NCI-H82 (cell line): ENCODE data around the gene FAM20A.
"Not testable (repeated sequence)": the region's sequence is repeated elsewhere in the genome, so short reads cannot be mapped to it uniquely, and the experiment has no call there.

Source experiments
- DNase-seq: peaks from one replicate; lab custom pipeline; 2025; lab: John Stamatoyannopoulos, UW

Gene FAM20A

GRCh38 chr17:68588362-68588761 lies 12.8 kb downstream of the FAM20A start:
- DNase-seq: no peak

- DNase-seq: no peak
These were observed 13.3 kb downstream of the FAM20A start for GRCh38 chr17:68587847-68588246.

DNA sequence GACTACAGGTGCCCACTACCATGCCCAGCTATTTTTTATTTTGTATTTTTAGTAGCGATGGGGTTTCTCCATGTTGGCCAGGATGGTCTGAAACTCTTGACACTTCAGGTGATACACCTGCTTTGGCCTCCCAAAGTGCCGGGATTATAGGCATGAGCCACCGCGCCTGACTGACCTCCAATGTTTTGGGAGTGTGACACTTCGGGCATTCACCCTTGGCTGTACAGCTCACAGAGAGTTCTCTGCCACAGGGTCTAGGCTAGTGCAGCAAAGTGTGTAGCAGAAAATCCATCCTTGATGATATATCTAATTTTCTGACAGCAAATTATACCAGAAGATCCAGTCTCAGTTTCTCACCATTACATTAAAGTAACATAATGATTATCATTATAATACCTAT lies 14.1 kb downstream of the FAM20A start:
- DNase-seq: no peak

- DNase-seq: no peak
These were observed 15.5 kb downstream of the FAM20A start for GRCh38 chr17:68585643-68586042.

- DNase-seq: no peak
These were observed 16.4 kb downstream of the FAM20A start for GRCh38 chr17:68584581-68585303.

- not testable (repeated sequence) for DNase-seq
These were observed 18.3 kb downstream of the FAM20A start for GRCh38 chr17:68582867-68583266.

DNA sequence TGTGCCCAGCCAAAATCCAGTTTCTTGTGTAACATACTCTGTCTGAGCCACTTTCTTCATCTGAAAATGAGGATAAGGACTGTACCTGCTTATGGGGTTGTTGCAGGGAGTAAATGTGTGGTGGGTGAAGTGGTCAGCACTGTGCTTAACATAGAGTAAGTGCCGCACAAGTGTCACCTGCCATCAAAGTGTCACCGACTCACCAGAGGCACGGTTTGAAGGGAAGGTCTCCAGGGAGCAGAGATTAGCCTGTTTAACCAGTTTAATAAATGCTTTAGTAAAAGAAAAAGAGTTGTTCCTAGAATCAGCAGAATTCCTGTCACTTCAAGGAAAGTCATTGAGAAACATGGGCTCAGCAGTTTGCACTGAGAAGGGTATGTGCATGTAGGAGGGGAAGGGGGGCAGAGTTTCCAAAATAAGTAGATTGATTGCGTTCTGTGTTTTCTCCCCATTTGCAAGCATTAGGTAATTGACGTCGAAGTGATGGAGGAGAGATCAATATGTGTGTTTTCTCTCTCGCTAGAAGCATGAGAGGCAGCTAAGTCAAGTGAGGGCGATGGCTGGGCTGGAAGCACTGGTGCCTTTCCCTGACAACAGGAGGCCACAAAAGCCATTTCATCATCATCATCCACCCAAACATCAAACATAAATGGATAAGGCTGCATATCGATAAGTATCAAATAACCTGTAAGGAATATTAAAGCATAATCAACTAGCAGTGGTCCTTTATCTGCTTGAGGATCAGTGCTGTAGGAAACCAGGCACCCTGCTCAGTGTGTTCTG lies 19.1 kb downstream of the FAM20A start:
- DNase-seq: no peak

DNA sequence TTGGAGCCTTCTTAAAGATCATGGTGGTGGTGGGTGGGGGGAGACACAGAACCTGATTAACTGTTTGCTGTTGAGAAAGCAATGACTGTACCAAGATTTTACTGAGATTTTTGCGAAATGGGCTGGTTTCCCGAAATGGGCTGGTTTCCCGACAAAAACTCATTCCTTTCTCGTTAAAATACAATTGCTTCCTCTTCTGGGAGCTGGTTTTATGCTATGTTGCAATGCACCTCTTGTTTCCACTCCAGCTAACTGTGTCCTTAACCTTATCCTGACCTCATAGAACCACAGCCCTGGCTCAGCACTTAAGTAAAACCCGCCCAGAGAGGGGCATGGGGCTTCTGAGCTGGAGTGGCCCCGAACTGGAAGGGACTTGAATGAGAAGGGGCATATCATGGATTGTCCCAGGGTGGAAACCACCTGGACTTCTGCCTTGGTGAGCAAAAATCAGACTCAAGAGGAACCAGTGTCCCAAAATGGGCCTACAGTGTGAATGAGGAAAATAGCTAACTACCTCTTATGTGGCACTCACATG lies 20.9 kb downstream of the FAM20A start:
- DNase-seq: no peak

- no peak for DNase-seq
These were observed 21.8 kb downstream of the FAM20A start for GRCh38 chr17:68579194-68579927.

DNA sequence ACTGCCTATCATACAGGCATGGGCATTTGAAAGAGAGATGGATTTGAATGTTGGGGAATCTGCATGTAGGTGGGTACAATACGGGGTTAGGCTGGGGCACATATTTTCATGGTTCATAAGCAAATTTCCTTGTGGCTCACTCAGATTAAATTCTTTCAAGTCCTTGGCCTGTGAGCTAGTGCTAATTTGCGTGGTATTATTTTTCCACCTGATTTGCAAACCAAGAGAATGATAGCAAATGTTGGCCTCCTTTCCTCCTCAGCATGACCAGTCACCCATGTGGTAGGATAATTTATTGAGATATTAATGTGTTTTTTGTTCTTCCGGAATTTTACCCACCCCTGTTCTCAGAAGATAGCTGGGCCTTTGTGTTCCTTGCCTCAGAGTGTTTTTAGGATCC lies 22.9 kb downstream of the FAM20A start:
- DNase-seq: no peak

DNA sequence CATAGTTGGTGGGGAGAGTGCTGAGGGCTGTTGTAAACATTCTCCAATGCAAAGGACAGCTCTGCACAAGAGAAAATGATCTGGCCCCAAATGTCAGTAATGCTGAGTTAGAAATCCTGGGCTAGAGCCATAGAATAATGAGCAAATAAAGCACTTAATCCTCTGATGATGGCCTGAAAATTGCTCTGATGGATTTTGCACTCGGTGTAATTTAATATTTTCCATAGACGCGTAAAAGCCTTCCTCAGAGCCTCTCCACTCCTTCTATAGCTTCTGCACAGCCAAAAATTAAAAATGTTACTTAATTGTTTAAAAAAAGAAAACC lies 23.7 kb downstream of the FAM20A start:
- DNase-seq: no peak

GRCh38 chr17:68576811-68577496 lies 24.2 kb downstream of the FAM20A start:
- DNase-seq: no peak

DNA sequence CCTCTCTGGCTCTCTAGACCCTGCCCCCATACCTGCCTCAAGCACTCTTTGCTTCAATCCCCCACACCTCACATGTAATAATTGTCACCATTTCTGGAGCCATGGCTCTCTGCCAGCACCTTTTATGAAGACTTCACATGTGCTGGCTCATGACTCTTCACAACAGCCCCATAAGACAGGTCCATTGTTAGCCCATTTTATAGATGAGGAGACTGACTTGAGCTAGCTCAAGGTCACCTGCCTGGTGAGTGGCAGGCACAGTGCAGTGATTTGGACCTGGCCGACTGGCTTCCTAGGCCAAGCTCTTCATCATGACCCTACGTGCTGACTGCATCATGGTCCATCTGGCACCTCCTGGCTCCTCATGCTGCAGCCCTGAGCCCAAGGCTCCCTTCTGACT lies 25.0 kb downstream of the FAM20A start:
- no peak for DNase-seq

DNA sequence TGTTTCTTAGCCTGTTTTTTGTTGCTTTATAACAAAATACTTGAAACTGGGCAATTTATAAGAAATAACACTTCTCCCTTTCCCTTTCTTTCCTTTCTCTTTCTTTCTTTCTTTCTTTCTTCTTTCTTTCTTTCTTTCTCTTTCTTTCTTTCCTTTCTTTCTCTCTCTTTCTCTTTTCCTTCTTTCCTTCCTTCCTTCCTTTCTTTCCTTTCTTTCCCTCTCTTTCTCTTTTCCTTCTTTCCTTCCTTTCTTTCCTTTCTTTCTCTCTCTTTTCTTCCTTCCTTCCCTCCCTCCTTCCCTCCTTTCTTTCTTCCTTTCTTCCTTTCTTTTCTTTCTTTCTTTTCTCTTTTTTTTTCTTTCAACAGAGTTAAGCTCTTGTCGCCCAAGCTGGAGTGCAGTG lies 27.8 kb downstream of the FAM20A start:
- DNase-seq: no peak

DNA sequence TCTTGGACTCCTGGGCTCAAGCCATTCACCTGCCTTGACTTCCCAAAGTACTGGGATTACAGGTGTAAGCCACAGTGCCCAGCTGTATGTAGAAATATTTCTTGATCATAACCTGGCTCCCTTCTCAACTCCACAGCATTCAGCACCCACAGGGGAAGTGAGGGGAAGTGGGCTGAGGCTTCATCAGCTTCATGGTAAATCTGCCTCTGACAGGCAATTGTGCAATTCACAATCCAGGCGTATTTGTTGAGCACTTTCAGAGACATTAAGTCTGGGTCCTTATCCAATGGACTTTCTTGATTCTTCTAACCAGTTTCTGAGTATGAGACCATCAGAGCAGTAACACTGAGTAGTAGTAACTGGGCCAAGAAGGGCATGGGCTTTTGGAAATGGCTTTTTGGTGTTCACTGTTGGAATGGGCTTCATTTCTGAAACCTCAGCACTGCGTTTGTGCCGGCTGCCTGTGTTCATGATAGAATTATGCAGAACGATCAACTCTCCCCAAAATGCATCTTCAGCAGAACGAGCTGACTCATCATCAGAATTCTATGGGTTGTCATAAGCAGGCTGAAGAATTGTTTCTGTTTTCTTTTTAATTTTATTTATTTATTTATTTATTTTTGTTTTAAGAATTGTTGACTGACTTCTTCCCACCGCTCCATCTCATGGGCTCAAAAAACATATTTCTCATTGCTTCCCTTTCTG lies 28.9 kb downstream of the FAM20A start:
- DNase-seq: no peak

GRCh38 chr17:68570526-68570925 lies 30.6 kb downstream of the FAM20A start:
- DNase-seq: no peak

DNA sequence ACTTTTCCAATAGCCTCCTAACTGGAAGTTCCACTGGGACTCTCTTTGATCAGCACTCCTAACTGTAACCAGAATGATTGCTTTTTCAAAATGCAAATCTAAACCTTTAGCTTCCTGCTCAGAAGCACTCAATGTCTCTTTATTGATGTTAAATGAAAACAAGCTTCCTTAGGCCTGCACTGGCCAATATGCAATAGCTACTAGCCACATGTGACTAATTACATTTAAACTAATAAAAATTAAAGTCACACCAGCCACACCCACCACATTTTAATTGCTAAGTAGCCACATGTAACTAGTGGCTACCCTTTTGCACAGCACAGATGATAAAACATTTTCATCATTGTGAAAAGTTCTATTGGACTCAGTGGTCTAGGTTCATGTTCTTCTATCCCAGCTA lies 31.8 kb downstream of the FAM20A start:
- DNase-seq: no peak

DNA sequence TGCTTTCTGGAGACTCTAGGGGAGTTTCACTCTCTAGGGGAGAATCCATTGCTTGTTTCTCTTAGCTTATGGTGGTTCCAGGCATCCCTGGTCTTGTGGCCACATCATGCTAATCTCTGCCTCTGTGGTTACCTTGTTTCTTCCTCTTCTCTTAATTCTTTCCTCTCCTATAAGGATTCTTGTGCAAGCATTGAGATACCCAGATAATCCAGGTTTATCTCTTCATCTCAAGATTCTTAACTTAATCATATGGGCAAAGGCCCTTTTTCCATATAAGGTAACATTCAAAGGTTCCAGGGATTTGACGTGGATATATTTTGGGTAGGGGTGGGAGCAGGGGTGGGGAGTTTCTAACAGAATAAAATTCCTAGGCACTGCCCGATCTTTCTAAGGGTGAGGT lies 32.6 kb downstream of the FAM20A start:
- DNase-seq: no peak

DNA sequence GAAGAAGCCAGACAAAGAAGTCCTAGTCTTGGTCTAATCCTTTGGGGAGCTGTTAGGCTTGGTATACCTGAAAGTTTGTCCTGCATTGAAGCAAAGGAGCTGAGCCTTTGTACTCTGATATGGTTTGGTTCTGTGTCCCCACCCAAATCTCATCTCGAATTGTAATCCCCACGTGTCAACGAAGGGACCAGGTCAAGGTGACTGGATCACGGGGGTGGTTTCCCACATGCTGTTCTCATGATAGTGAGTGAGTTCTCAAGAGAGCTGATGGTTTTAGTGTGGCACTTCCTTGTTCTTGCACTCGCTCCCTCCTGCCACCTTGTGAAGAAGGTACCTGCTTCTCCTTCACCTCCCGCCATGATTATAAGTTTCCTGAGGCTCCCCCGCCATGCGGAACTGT lies 33.6 kb downstream of the FAM20A start:
- no peak for DNase-seq

- no peak for DNase-seq
These were observed 34.1 kb downstream of the FAM20A start for GRCh38 chr17:68567035-68567434.

GRCh38 chr17:68566442-68566738 lies 34.8 kb downstream of the FAM20A start:
- DNase-seq: no peak
